H1 (cell line): ENCODE data around the gene SLC13A3. TPM values are rescaled to one million over a fixed set of nuclear protein-coding genes. Genes with fewer than 3 reads are reported as not detected.

Experiments used
- CTCF ChIA-PET: fragments of 300-600 bp; sonication (Branson Sonifier 250); formaldehyde crosslinking; loops from one replicate; lab custom pipeline; 2021; ENCODE audit not compliant: partially characterized antibody; lab: Charles Lee
- POLR2A ChIA-PET: fragments of 300-600 bp; sonication (Branson Sonifier 250); formaldehyde crosslinking; loops from one replicate; lab custom pipeline; 2021; ENCODE audit warnings: inconsistent platforms; ENCODE audit not compliant: partially characterized antibody; lab: Charles Lee
- DNase-seq, 2 experiments: peaks; one replicate each; pipeline versions ENCODE4 v3.0.0 to v3.0.0-alpha.2; 2010 to 2022; ENCODE audit warnings: low spot score in 2 of 2, low read depth in 1 of 2, mixed read lengths in 1 of 2
- FAIRE-seq: peaks from 2 replicates; lab custom pipeline; 2011; peaks lifted over from hg19 to GRCh38; lab: Jason Lieb, UNC
- H2AFZ ChIP-seq: 2 replicates; pipeline ENCODE4 v1.8.1; 2012; ENCODE audit warnings: low read length, inconsistent platforms
- H2AK5ac ChIP-seq: 2 replicates; pipeline ENCODE4 v1.6.1; 2013; ENCODE audit warnings: low read depth, low read length
- H2BK120ac ChIP-seq: replicated peaks from 2 replicates; pipeline ENCODE3; 2013; ENCODE audit warnings: low read depth, low read length, inconsistent platforms
- H2BK12ac ChIP-seq: 2 replicates; pipeline ENCODE4 v1.6.1; 2013; ENCODE audit warnings: low read depth, low read length
- H2BK15ac ChIP-seq: 2 replicates; pipeline ENCODE4 v1.6.1; 2013; ENCODE audit warnings: low read length
- H2BK20ac ChIP-seq: 2 replicates; pipeline ENCODE4 v1.6.1; 2013; ENCODE audit warnings: low read length
- H2BK5ac ChIP-seq: 2 replicates; pipeline ENCODE4 v1.6.1; 2013; ENCODE audit warnings: low read depth, low read length
- H3K14ac ChIP-seq: 2 replicates; pipeline ENCODE4 v1.6.1; 2013; ENCODE audit warnings: inconsistent platforms; ENCODE audit not compliant: insufficient read length
- H3K18ac ChIP-seq: 2 replicates; pipeline ENCODE4 v1.6.1; 2013; ENCODE audit warnings: low read length; ENCODE audit errors: extremely low read depth
- H3K23ac ChIP-seq: 2 replicates; pipeline ENCODE4 v1.6.1; 2013; ENCODE audit warnings: inconsistent platforms; ENCODE audit not compliant: insufficient read length
- H3K23me2 ChIP-seq: 2 replicates; pipeline ENCODE4 v1.6.1; 2013; ENCODE audit warnings: low read depth, low read length
- H3K27ac ChIP-seq: 2 replicates; pipeline ENCODE4 v1.6.1; 2011; ENCODE audit warnings: low read depth, low read length, inconsistent platforms
- H3K27me3 ChIP-seq, 4 experiments: replicated peaks in 1 of 4; 1 replicate in 1 of 4; 2 replicates in 3 of 4; pipeline versions ENCODE4 v1.6.1 to v1.8.1; 2011 to 2013; ENCODE audit warnings: low read length in 3 of 4, mild to moderate bottlenecking in 3 of 4, inconsistent platforms in 2 of 4, mixed read lengths in 2 of 4, moderate library complexity in 1 of 4; ENCODE audit not compliant: control insufficient read depth in 3 of 4, insufficient read depth in 3 of 4; ENCODE audit errors: extremely low read depth in 1 of 4
- H3K36me3 ChIP-seq, 4 experiments: 2 replicates each; pipeline versions ENCODE4 v1.6.1 to v1.8.1; 2011 to 2013; ENCODE audit warnings: mild to moderate bottlenecking in 4 of 4, low read length in 3 of 4, moderate library complexity in 2 of 4, control low read depth in 1 of 4, inconsistent platforms in 1 of 4; ENCODE audit not compliant: insufficient read depth in 4 of 4, control insufficient read depth in 2 of 4
- H3K4ac ChIP-seq: replicated peaks from 2 replicates; pipeline ENCODE3; 2013; ENCODE audit warnings: low read length, low read depth, mixed read lengths, inconsistent platforms; ENCODE audit not compliant: insufficient read length
- H3K4me1 ChIP-seq, 4 experiments: replicated peaks in 1 of 4; 1 replicate in 1 of 4; 2 replicates in 3 of 4; pipeline versions ENCODE4 v1.6.1 to v1.8.1; 2011 to 2013; ENCODE audit warnings: low read length in 3 of 4, inconsistent platforms in 2 of 4, mixed read lengths in 1 of 4; ENCODE audit not compliant: insufficient read depth in 4 of 4, control insufficient read depth in 3 of 4
- H3K4me2 ChIP-seq, 2 experiments: 2 replicates each; pipeline versions ENCODE4 v1.6.1 to v1.8.1; 2011 to 2013; ENCODE audit warnings: low read depth in 2 of 2, low read length in 2 of 2, control low read depth in 1 of 2, inconsistent platforms in 1 of 2, mild to moderate bottlenecking in 1 of 2; ENCODE audit not compliant: insufficient read depth in 1 of 2
- H3K4me3 ChIP-seq, 4 experiments: fragments of 200-600, 300-600 bp in 1 of 4; sonication (generic), shearing (Covaris generic), sonication (Bioruptor Twin) in 1 of 4; 2 replicates each; pipeline versions ENCODE4 v1.5.1 to v1.8.1; 2011 to 2016; ENCODE audit warnings: low read length in 4 of 4, low read depth in 3 of 4, control low read depth in 2 of 4, inconsistent platforms in 2 of 4, mild to moderate bottlenecking in 2 of 4, mixed read lengths in 1 of 4, moderate library complexity in 1 of 4; ENCODE audit not compliant: insufficient read depth in 2 of 4; ENCODE audit errors: extremely low read depth in 1 of 4
- H3K56ac ChIP-seq: replicated peaks from 2 replicates; pipeline ENCODE3; 2013; ENCODE audit warnings: low read depth, mild to moderate bottlenecking, mixed read lengths, low read length, inconsistent platforms; ENCODE audit not compliant: insufficient read length
- H3K79me1 ChIP-seq: 2 replicates; pipeline ENCODE4 v1.6.1; 2013; ENCODE audit warnings: low read depth, low read length, control low read depth
- H3K79me2 ChIP-seq, 2 experiments: 2 replicates each; pipeline versions ENCODE4 v1.6.1 to v1.8.1; 2012 to 2013; ENCODE audit warnings: low read length in 2 of 2, mild to moderate bottlenecking in 2 of 2, inconsistent platforms in 1 of 2; ENCODE audit not compliant: insufficient read depth in 2 of 2, control insufficient read depth in 1 of 2
- H3K9ac ChIP-seq, 4 experiments: replicated peaks in 1 of 4; 1 replicate in 1 of 4; 2 replicates in 3 of 4; pipeline versions ENCODE4 v1.6.1 to v1.8.1; 2011 to 2013; ENCODE audit warnings: low read depth in 3 of 4, low read length in 3 of 4, control low read depth in 2 of 4, mild to moderate bottlenecking in 2 of 4, moderate library complexity in 2 of 4, inconsistent platforms in 1 of 4; ENCODE audit errors: extremely low read depth in 1 of 4
- H3K9me3 ChIP-seq, 2 experiments: 2 replicates each; pipeline versions ENCODE4 v1.6.1 to v1.8.1; 2012 to 2013; ENCODE audit warnings: mild to moderate bottlenecking in 2 of 2, moderate library complexity in 2 of 2, control low read depth in 1 of 2, inconsistent platforms in 1 of 2, low read depth in 1 of 2, low read length in 1 of 2, mixed read lengths in 1 of 2; ENCODE audit not compliant: insufficient read depth in 2 of 2
- H4K20me1 ChIP-seq, 2 experiments: replicated peaks in 1 of 2; 2 replicates each; pipeline versions ENCODE3 to v1.8.1; 2011 to 2013; ENCODE audit warnings: inconsistent platforms in 2 of 2, low read length in 2 of 2, mild to moderate bottlenecking in 1 of 2; ENCODE audit not compliant: insufficient read depth in 2 of 2, control insufficient read depth in 1 of 2
- H4K5ac ChIP-seq: 2 replicates; pipeline ENCODE4 v1.6.1; 2013; ENCODE audit warnings: low read length, low read depth, mixed read lengths, inconsistent platforms; ENCODE audit not compliant: insufficient read length
- H4K8ac ChIP-seq: 2 replicates; pipeline ENCODE4 v1.8.0; 2013; ENCODE audit warnings: mild to moderate bottlenecking, moderate library complexity, low read length, inconsistent platforms; ENCODE audit not compliant: insufficient read depth; ENCODE audit errors: extremely low read depth
- H4K91ac ChIP-seq: replicated peaks from 2 replicates; pipeline ENCODE3; 2013; ENCODE audit warnings: low read length, mixed read lengths, inconsistent platforms; ENCODE audit not compliant: insufficient read length
- ASH2L ChIP-seq: fragments of 200-600, 300-600 bp; sonication (generic); IDR thresholded peaks from one replicate; pipeline ENCODE4 v1.7.1; 2017; ENCODE audit warnings: low read length
- ATF3 ChIP-seq: IDR thresholded peaks from 2 replicates; pipeline ENCODE4 v1.6.1; 2011; ENCODE audit warnings: low read depth, mild to moderate bottlenecking, low read length; ENCODE audit not compliant: insufficient read depth
- CBX5 ChIP-seq: fragments of 300-800, 300-1000 bp; sonication (generic); IDR thresholded peaks from 2 replicates; pipeline ENCODE4 v1.7.1; 2016; ENCODE audit warnings: antibody characterized with exemption, low read length, low read depth
- KDM4A ChIP-seq: IDR thresholded peaks from one replicate; pipeline ENCODE4 v1.7.1; 2012; ENCODE audit warnings: low read depth, mild to moderate bottlenecking, moderate library complexity, low read length, inconsistent platforms; ENCODE audit not compliant: severe bottlenecking
- KDM5A ChIP-seq: fragments of 200-600 bp; IDR thresholded peaks from 2 replicates; pipeline ENCODE4 v1.7.1; 2012; ENCODE audit warnings: mild to moderate bottlenecking, low read length, inconsistent platforms, mixed read lengths
- MAFK ChIP-seq: IDR thresholded peaks from 2 replicates; pipeline ENCODE4 v1.6.1; 2012; ENCODE audit warnings: low read depth, mild to moderate bottlenecking, improper control_type of control experiment, low read length
- RXRA ChIP-seq: IDR thresholded peaks from 2 replicates; pipeline ENCODE4 v1.6.1; 2011; ENCODE audit warnings: low read depth, mild to moderate bottlenecking, low read length, moderate library complexity; ENCODE audit not compliant: insufficient read depth
- YY1 ChIP-seq: IDR thresholded peaks from 2 replicates; pipeline ENCODE4 v1.6.1; 2011; ENCODE audit warnings: low read depth, mild to moderate bottlenecking, low read length
- WGBS, 2 experiments: shearing (Covaris generic) in 1 of 2; methylation state at CpG; one replicate each; pipeline versions ENCODE4 v1.1.6 to v1.1.7; 2013 to 2015; ENCODE audit warnings: low lambda C conversion rate in 2 of 2, mixed read lengths in 2 of 2, inconsistent platforms in 1 of 2, low coverage in 1 of 2, missing lambda C conversion rate in 1 of 2; ENCODE audit not compliant: insufficient replicate concordance in 2 of 2, insufficient coverage in 1 of 2, insufficient read length in 1 of 2; ENCODE audit errors: extremely low coverage in 1 of 2, missing lambda C conversion rate in 1 of 2; 5-methylcytosine and 5-hydroxymethylcytosine counted together
- polyA plus RNA-seq, 7 experiments: library from polyadenylated mRNA; depleted of rRNA in 3 of 7; stranded (reverse) in 5 of 7; unstranded in 2 of 7; fragments of >200 nt in 5 of 7; fragments of 200-250 nt in 2 of 7; gene quantifications; 1 replicate in 5 of 7; 2 replicates in 1 of 7; 4 replicates in 1 of 7; pipeline versions ENCODE4 v1.2.1 to v1.2.3, GENCODE V29; 2011 to 2013; ENCODE audit warnings: missing spikeins in 2 of 7, mixed read lengths in 2 of 7
- total RNA-seq: library from RNA; stranded (reverse); fragmentation: NEBNext Ultra II Directional; extraction: Animal tissue kit (Norgen Biotek cat#: 25700); gene quantifications from 2 replicates; pipeline ENCODE4 v1.2.1, GENCODE V29; 2021

Gene SLC13A3
- total and polyA plus RNA-seq, 2 of the 8 experiments (the other 6 are each of a cell fraction or from before 2014, with no cell fraction given): 9.4 to 12.6 TPM

- H3K79me2 ChIP-seq: no peaks in the 10 kb centered on the region
- H2AK5ac ChIP-seq: no peak overlapping the region
- no peaks in the 10 kb centered on the region for H3K27me3 ChIP-seq
- no peaks in the 10 kb centered on the region for H3K36me3 ChIP-seq
- no peaks in the 10 kb centered on the region; the same call in 1 of the 2 replicates for H3K79me1 ChIP-seq
- H3K18ac ChIP-seq: no peak overlapping the region
- H3K4me2 ChIP-seq: no peak overlapping the region
- peaks cover 18 to 26% (median 19%) of the 10 kb centered on the region in 4 experiments for H3K4me1 ChIP-seq
- TF ChIP-seq MAFK (no peak), KDM4A (no peak), ASH2L (no peak), KDM5A (no peak), ATF3 (no peak), YY1 (no peak), RXRA (no peak), CBX5 (no peak)
- H4K91ac ChIP-seq: no peak overlapping the region
- no peak overlapping the region for H3K14ac ChIP-seq
- no peak overlapping the region for H4K5ac ChIP-seq
- POLR2A ChIA-PET: interaction anchor here (0.7 to 2.3 kb wide), 5 partner anchors 10 to 265 kb away, joined by 3 to 5 read pairs (median 3); no protein-coding TSS in a partner anchor
- H2BK120ac ChIP-seq: no peak overlapping the region
- H2AFZ ChIP-seq: no peak overlapping the region
- DNase-seq: no peak
- no peak overlapping the region for H2BK20ac ChIP-seq
- CTCF ChIA-PET: interaction anchor here (1.0 to 4.9 kb wide), 9 partner anchors 8 to 125 kb away, joined by 3 to 64 read pairs (median 5); partner anchors contain the start of gene OCSTAMP
- H3K4me3 ChIP-seq: no peak overlapping the region
- no peak overlapping the region for H3K23ac ChIP-seq
- no peak for FAIRE-seq
- peaks cover 2% of the 10 kb centered on the region; the same call in 1 of the 2 replicates for H3K23me2 ChIP-seq
- no peak overlapping the region for H3K9ac ChIP-seq
- H2BK5ac ChIP-seq: 0 out of 2 replicates have a peak overlapping the region, but pooled peaks have one; percentile 8
- 87% methylated on average over 5 of the region's 5 CpGs; no CpG with 5 or more reads in 1 of the 2 experiments for WGBS, 2 experiments
- no peak overlapping the region for H2BK12ac ChIP-seq
- no peak overlapping the region for H3K4ac ChIP-seq
- no peak overlapping the region for H3K27ac ChIP-seq
- H4K20me1 ChIP-seq: no peaks in the 10 kb centered on the region
- H3K9me3 ChIP-seq: no peaks in the 10 kb centered on the region
- no peak overlapping the region for H2BK15ac ChIP-seq
- no peak overlapping the region for H4K8ac ChIP-seq
- H3K56ac ChIP-seq: no peak overlapping the region
These were observed 92.7 kb downstream of the SLC13A3 start for GRCh38 chr20:46558511-46558959.
